ENCODE results near the gene IRAK1. TPM values are rescaled to one million over a fixed set of nuclear protein-coding genes. Genes with fewer than 3 reads are reported as not detected.

The IRAK1 gene
- total RNA-seq, 1 experiment from 2014 or later, result 92.3 TPM

GRCh38 chrX:153984351-153985178, 35.1 kb downstream of the IRAK1 start:
- POLR2A ChIA-PET, result no interaction called here
- H3K79me2 ChIP-seq (ENCODE audit: insufficient read depth, low read length), result no peaks in the 10 kb centered on the region
- H2AFZ ChIP-seq (ENCODE audit: low read depth, low read length, poor library complexity, severe bottlenecking), result no peak overlapping the region
- no peak overlapping the region for H3K9ac ChIP-seq (ENCODE audit: low read length)
- DNase-seq (ENCODE audit: low read depth, low spot score), result no peak
- RAD21 ChIA-PET (ENCODE audit: low non-redundant PET in 1 of 2, low total read pairs in 2 of 2, uncharacterized antibody in 2 of 2, unreplicated experiment in 2 of 2), result no interaction called here
- no peaks in the 10 kb centered on the region for H3K4me1 ChIP-seq (ENCODE audit: control insufficient read depth in 1 of 2, insufficient read depth in 2 of 2, low read length in 2 of 2)
- no peak overlapping the region for H3K4me3 ChIP-seq (replicated peaks in 1 of 2; ENCODE audit: low read depth in 1 of 2, low read length in 2 of 2)
- H3K4me2 ChIP-seq (ENCODE audit: low read length), result no peak overlapping the region
- BruUV-seq (replicated peaks), result no TSS peak
- no peaks in the 10 kb centered on the region for H3K9me2 ChIP-seq (ENCODE audit: insufficient read depth)
- no peak for TF ChIP-seq ZNF274 (IDR thresholded peaks at IDR 0.05; ENCODE audit: low read depth, low read length)
- no peak for TF ChIP-seq EGR1 (IDR thresholded peaks at IDR 0.05; ENCODE audit: low read depth)
- TF ChIP-seq POLR2AphosphoS5 (IDR thresholded peaks at IDR 0.05; ENCODE audit: low read depth, low read length), result no peak
- TF ChIP-seq ELF1 (IDR thresholded peaks at IDR 0.05; ENCODE audit: borderline replicate concordance, low read depth), result no peak
- no peak for TF ChIP-seq YY1 (IDR thresholded peaks at IDR 0.05; ENCODE audit: extremely low read depth, insufficient replicate concordance, low read depth, low read length)
- no peak for TF ChIP-seq EZH2 (IDR thresholded peaks at IDR 0.05)
- H3K36me3 ChIP-seq (ENCODE audit: control insufficient read depth in 1 of 2, insufficient read depth in 2 of 2, low read length in 2 of 2), result no peaks in the 10 kb centered on the region
- no peaks in the 10 kb centered on the region for H3K27me3 ChIP-seq (ENCODE audit: insufficient read depth, low read length)
- intact Hi-C loops (cut with micrococcal nuclease), result no loop called here
- no peak overlapping the region for H3K27ac ChIP-seq (ENCODE audit: low read depth, low read length)
- H3K9me3 ChIP-seq (ENCODE audit: control insufficient read depth in 1 of 2, insufficient read depth in 1 of 2, low read depth in 1 of 2, low read length in 2 of 2), result no peaks in the 10 kb centered on the region
- no peaks in the 10 kb centered on the region for H4K20me1 ChIP-seq (ENCODE audit: insufficient read depth)
- ATAC-seq, result no peak
- CTCF ChIA-PET, result no interaction called here

GRCh38 chrX:153983321-153983801, 36.3 kb downstream of the IRAK1 start:
- POLR2A ChIA-PET, result no interaction called here

More at GRCh38 chrX:153983321-153983801, 36.3 kb downstream of the IRAK1 start:
- Histone ChIP-seq H3K36me3 (ENCODE audit: control insufficient read depth in 1 of 2, insufficient read depth in 2 of 2, low read length in 2 of 2) (no peaks in the 10 kb centered on the region), H3K4me2 (ENCODE audit: low read length) (no peak overlapping the region), H3K9me3 (ENCODE audit: control insufficient read depth in 1 of 2, insufficient read depth in 1 of 2, low read depth in 1 of 2, low read length in 2 of 2) (no peaks in the 10 kb centered on the region), H3K9ac (ENCODE audit: low read length) (no peak overlapping the region), H3K4me3 (replicated peaks in 1 of 2; ENCODE audit: low read depth in 1 of 2, low read length in 2 of 2) (no peak overlapping the region), H3K4me1 (ENCODE audit: control insufficient read depth in 1 of 2, insufficient read depth in 2 of 2, low read length in 2 of 2) (no peaks in the 10 kb centered on the region), H3K27ac (ENCODE audit: low read depth, low read length) (no peak overlapping the region), H4K20me1 (ENCODE audit: insufficient read depth) (no peaks in the 10 kb centered on the region), H3K9me2 (ENCODE audit: insufficient read depth) (no peaks in the 10 kb centered on the region), H3K27me3 (ENCODE audit: insufficient read depth, low read length) (no peaks in the 10 kb centered on the region), H3K79me2 (ENCODE audit: insufficient read depth, low read length) (no peaks in the 10 kb centered on the region), H2AFZ (ENCODE audit: low read depth, low read length, poor library complexity, severe bottlenecking) (no peak overlapping the region)
- intact Hi-C loops (cut with micrococcal nuclease), result no loop called here
- no peak for TF ChIP-seq POLR2A (IDR thresholded peaks at IDR 0.05; ENCODE audit: borderline replicate concordance, extremely low read depth, insufficient read depth, insufficient read length)
- no peak for TF ChIP-seq RAD21 (IDR thresholded peaks at IDR 0.05; ENCODE audit: low read depth)
- TF ChIP-seq EGR1 (IDR thresholded peaks at IDR 0.05; ENCODE audit: low read depth), result no peak
- TF ChIP-seq CTCF (IDR thresholded peaks at IDR 0.05 in 2 of 3, conservative IDR thresholded peaks at IDR 0.05 in 1 of 3; ENCODE audit: borderline replicate concordance in 1 of 3, insufficient read depth in 1 of 3, low read depth in 2 of 3, low read length in 2 of 3), result no peak
- no peak for TF ChIP-seq ATF3 (IDR thresholded peaks at IDR 0.05)
- no peak for TF ChIP-seq EZH2phosphoT487 (IDR thresholded peaks at IDR 0.05; ENCODE audit: borderline replicate concordance)
- no peak for TF ChIP-seq CEBPB (IDR thresholded peaks at IDR 0.05; ENCODE audit: low read depth)
- no TSS peak for BruUV-seq (replicated peaks)
- no peak for DNase-seq (ENCODE audit: low read depth, low spot score)
- ChIA-PET CTCF (no interaction called here), RAD21 (ENCODE audit: low non-redundant PET in 1 of 2, low total read pairs in 2 of 2, uncharacterized antibody in 2 of 2, unreplicated experiment in 2 of 2) (no interaction called here)
- no peak for ATAC-seq
